GM18526 (cell line): Measurements from ENCODE around the gene CBS.
"Not testable (repeated sequence)": the region's sequence is repeated elsewhere in the genome, so short reads cannot be mapped to it uniquely, and the experiment has no call there.

Experiments used
- POLR2A ChIP-seq: IDR thresholded peaks from 3 replicates; pipeline ENCODE4 v1.6.1; 2011; ENCODE audit not compliant: insufficient read length; ENCODE audit errors: extremely low read depth

CBS gene

GRCh38 chr21:43075170-43076022 is at the start of gene CBS:
Gene CBS, minus strand, starts transcription at chr21:43075835. Its CDS starts 3,642 bp downstream, at chr21:43072193.
- TF ChIP-seq POLR2A: not testable (repeated sequence)

DNA sequence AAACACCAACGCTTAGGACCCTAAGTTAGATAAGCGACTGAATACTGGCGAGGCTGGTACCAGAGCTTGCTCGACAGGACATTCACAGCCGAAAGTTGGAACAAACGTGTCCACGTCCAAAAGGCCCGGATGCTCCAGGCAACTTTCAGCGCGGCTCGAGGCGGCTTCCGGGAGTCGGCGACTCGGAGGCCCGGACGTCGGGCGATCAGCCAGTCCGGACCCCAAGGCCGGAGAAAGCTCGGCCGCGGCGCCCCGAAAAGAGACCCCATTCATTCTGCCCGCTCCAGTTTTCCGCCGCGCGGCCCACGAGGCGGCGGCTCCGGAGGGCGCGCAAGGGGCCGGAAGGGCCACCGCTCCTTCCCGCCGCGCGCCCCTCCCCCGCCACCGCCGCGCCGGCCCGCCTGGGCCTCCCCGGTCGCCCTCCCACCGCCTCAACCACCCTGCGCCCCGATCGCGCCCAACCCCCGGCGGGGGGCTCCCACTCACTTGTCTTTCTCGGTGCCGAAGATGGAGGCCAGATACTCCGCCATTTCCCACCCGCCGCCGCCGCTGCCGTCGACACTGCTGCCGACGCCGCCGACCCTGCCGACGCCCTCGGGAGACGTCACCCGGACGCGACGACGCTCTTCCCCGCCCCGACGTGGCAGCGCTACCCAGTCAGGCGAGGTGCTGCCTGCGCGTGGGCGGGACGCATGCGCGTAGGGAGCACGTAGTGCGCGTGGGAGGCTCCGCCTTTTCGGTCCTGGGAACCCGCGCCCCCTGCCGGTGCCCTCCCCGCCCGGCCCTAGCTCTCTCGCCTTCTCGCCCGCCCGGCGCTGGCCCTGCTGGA is 31.5 kb upstream of the CBS start, which contains the start of gene U2AF1:
Gene U2AF1, minus strand, starts transcription at position 606 of the 829 bp plus-strand sequence. Its CDS starts 76 bp downstream, at position 530.
- peak; percentile 18 for TF ChIP-seq POLR2A

DNA sequence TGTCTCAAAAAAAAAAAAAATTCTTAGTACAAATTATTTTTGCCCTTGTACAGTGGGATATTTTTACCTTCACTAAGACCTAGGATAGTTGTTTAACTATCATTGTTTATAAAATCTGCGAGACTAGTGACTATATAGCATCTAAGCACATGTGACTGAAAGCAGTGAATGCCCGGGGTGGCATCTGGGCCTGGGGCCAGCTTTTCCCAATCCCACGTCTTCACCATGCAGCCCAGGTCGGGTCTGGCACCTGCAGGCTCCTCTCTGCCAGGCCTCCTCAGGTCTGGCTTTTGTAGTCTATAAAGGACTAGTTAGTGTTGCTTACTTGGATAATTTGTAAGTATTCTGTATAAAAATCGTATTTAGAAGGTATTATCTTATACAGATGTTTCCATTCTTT is 40.8 kb downstream of the CBS start:
- no peak for TF ChIP-seq POLR2A

- TF ChIP-seq POLR2A: no peak
Measured at GRCh38 chr21:43034101-43034500, 41.5 kb downstream of the CBS start.

- TF ChIP-seq POLR2A: no peak
Measured at GRCh38 chr21:43031121-43031619, 44.5 kb downstream of the CBS start.

DNA sequence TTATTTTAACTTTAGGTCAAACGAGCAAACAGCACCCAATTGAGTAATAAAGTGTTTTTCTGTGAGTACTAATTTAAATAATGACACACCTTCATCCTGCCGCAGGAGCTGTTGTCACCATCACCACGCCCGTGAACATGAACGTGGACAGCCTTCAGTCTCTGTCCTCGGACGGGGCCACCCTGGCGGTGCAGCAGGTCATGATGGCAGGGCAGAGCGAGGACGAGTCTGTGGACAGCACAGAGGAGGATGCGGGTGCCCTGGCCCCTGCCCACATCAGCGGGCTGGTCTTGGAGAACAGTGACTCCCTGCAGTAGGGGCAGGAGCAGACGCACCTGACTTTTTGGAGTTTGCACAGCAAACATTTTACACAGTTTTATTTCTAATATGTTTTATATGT is 45.9 kb downstream of the CBS start:
- TF ChIP-seq POLR2A: no peak

- TF ChIP-seq POLR2A: no peak
Measured at GRCh38 chr21:43027846-43028731, 47.5 kb downstream of the CBS start.

DNA sequence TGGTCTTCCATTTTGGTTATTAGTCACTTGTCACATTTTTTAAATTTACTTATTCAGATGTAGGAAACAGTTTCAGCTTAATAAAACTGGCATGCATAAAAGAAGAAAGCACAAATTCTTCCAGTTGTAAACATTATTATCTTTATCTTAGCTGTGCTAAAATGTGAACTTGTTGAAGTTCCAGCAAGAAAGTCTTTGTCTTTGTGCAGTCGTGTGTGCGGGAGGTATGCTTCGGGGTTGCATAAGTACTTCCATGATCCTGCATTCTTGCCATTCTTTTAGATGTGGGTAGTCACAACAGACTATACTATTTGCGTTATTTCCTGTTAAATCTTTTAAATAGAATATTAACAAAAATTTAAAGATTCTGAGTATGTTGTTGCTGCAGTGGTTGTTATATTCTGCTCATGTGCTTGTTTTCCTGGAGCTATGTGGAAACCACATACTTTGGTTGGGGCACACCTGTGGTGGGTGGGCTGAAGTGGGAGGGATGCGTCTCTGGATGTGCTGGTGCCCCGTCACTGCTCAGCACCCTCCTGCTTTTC is 49.9 kb downstream of the CBS start:
- TF ChIP-seq POLR2A: no peak

DNA sequence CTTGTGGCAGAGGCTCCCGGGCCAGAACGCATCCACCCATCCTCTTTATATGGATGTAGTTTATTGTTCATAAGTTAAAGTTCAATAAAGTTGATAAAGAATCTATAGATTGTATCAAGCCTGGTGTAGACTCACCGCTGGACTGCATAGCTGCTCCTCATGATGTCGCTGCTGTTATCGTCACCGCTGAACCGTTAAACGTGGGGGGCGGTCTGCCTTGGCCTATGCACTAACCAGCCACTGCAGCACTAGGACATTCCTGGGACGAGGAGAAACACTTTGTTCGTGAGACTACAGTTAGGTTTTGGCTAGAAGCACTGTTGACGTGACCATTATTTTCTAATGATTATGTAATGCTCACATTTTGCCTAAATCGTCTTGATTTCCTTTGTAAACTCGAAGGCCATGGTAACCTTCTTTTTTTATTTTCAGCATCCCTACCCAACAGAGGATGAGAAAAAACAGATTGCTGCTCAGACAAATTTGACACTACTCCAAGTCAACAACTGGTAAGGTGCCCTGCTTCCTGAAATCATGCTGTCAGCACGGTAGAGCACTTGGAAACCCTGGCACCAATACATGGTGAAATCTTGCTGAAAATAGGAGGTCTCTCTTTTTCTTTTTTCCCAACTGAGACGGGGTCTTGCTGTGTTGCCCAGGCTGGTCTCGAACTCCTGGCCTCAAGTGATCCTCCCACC is 51.0 kb downstream of the CBS start:
- TF ChIP-seq POLR2A: no peak

- TF ChIP-seq POLR2A: no peak
Measured at GRCh38 chr21:43023175-43023574, 52.5 kb downstream of the CBS start.

DNA sequence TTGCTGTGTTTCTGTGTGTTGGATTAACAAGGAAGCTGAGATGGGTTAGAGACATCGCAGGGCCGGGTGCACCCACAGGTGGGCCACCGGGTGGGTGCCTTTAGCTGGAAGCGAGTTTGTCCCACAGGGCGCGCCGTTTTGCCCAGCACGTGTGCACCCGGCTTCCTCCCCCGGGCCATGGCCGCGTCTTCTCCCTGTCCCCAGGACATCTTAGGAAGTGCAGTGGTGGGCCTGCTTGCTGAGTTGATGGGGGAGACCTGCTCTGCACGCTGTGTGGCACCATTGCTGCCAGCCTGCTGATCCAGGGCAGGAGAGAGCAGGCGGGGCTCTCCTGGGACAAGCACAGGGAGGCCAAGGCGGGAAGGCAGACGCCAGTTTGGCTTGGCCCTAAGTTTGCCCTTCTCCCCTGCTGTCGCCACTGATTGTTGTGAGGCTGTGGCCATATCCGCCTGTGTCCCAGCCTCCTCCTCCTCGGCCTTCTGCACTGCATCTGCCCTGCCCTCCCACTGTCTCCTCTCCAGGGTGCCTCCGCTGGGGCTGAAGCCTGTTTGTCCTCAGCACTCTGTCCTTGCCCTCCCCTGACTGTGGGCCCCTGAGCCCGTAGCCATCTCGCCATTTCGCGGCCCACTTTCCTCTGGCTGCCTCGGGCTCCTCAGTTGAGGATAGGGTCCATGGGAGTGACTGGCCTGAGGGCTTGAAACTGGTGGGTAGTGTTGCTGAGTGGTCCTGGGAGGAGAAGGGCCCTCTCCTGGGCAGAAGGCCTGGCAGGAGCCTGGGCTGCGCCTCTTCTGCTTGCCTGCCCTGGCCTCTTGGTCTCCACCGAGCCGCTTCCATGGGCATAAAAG is 53.7 kb downstream of the CBS start:
- TF ChIP-seq POLR2A: no peak

DNA sequence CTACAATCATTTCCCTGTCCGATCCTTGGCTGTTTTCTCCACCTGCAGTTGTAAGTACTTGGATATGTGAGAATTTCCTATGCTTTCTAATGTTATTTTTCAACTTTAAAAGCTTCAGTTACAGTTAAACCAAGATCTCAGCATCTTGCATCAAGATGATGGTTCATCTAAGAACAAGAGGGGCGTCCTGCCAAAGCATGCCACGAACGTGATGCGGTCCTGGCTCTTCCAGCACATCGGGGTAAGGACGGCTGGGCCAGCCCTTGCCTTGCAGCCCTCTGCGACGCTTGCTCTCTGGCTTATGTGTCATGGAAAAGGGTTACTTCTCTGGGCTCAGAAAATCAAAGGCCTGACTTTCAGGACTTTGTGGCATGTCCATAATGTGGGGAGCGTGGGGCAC is 54.4 kb downstream of the CBS start:
- no peak for TF ChIP-seq POLR2A

DNA sequence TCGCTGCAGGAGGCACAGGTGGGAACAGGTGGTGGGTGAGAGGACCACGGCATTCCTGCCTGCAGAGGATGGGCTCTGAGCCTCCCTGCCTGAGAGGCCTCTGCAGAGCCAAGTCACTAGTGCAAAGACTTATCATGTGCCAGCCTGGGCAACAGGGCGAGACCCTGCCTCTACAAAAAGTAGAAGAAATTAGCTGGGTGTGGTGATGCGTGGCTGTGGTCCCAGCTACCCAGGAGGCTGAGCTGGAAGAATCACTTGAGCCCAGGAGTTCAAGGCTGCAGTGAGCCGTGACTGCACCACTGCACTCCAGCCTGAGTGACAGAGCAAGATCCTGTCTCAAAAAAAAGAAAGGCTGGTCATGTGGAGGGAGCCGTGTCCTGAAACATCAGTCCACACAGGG is 54.9 kb downstream of the CBS start:
- TF ChIP-seq POLR2A: no peak
